CD4-positive, alpha-beta T cell treated with Interleukin-15 for 1 hour (primary cell): Measurements from ENCODE around the gene TECR.

Source experiments
- DNase-seq: peaks from one replicate; pipeline ENCODE4 v3.0.0-alpha.2; 2020

Gene TECR

DNA sequence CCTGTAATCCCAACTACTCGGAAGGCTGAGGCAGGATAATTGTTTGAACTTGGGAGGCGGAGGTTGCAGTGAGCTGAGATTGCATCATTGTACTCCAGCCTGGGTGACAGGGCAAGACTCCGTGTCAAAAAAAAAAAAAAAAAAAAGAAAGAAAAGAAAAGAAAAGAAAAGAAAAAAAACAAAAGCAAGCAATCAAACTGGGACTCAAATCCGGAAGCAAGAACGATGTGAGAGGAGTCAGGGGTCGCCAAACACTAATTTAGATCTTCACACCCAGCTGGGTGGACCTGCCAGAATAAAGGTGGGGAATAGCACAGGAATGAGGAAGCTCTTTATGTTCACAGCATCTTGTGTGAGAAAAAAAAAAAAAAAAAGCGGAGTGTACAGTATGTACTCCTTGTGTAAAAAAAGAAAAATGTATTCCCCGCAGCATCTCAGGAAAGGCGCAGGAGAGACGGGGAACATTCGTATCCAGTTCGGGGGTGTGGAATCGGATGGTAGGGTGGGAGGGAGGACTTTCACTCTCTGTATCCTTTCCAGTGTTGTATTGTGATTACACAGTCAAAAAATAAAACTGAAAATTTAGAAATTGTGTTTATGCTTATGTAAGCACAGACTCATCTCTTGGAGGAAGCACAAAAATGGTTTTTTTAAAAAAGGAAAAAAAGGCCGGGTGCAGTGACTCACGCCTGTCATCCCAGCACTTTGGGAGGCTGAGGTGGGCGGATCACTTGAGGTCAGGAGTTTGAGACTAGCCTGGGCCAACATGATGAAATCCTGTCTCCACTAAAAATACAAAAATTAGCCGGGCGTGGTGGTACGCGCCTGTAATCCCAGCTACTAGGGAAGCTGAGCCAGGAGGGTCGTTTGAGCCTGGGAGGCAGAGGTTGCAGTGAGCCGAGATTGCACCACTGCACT lies 18.8 kb upstream of the TECR start:
- DNase-seq, result peak; percentile 63

DNA sequence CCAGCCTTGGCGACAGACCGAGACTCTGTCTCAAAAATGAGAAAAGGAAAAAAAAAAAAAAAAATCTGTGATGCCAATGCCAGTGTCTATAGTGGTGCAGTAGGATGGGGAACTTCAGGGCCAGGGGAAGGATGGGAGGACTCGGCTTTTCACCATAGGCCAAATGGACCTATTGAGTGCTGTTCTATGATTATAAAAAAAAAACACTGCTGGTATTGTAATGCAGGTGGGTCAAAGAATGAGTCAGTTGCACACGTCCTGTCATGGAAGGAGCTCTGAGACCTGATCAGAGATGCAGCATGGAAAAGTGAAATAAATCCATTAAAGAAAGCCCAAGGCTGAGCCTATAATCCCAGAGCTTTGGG lies 18.2 kb upstream of the TECR start:
- DNase-seq, result no peak

GRCh38 chr19:14512406-14512961 lies 16.9 kb upstream of the TECR start:
- DNase-seq, result peak; percentile 25

DNA sequence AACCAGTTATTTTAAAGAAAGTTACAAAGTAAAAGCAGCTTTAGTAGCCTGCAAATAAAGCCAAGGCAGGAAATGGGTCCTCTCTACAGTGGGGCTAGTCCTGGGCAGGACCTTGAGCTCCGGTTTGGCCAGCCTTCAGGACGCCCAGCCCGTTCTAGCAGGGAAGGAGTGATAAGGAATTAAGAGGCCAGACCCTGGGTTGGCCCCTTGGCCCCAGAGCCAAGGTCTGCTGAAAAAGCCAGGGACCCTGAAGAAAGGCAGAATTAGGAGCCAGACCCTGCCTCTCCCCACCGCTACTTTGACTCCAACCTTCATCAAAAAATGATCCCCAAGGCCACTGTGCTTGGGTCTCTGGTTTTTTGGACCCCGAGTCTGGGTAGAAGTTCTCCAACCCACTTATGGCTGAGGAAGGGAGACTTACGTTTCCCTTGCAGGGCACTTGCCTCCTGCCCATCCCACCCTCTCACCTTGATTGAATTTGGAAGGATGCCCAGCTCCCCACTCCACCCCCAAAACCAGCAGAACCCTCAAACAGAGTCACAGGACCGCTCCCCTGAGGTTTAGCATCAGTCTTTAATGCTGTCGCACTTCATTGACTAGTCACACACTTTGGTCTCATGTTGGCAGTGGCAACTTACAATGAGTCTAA lies 15.1 kb upstream of the TECR start:
- peak; percentile 41 for DNase-seq

DNA sequence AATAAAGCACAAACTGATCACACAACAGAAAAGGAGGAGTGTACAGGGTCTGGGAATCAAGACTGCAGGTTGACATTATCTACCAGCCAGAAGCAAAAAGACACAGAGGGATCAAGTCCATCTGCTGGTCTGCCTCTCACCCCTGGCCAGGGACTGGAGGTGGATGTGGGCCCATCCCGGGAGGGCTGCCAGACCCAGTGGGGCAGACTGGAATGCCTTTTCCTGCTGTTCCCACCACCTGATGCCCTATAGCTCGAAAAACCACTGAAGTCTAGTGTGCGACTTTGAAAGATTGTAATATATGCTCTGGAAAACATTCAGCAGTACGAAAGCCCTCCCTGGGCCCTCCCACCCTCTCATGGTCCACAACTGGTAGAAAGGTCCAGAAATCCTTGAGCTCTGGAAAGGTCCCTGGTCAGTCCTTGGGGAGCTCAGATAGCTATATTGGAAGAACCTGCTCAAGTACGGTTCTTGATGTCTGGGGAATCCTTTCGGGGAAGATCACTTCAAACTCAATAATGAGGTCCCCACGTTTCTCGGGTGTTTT lies 13.8 kb upstream of the TECR start:
- DNase-seq, result no peak

GRCh38 chr19:14516048-14516534 lies 13.3 kb upstream of the TECR start:
- DNase-seq, result no peak

GRCh38 chr19:14516746-14517438 lies 12.5 kb upstream of the TECR start:
- peak; percentile 21 for DNase-seq

- DNase-seq, result no peak
These were observed 12.0 kb upstream of the TECR start for GRCh38 chr19:14517446-14517839.

- DNase-seq, result peak; percentile 82
These were observed 11.4 kb upstream of the TECR start, which contains the start of gene DNAJB1 for GRCh38 chr19:14517840-14518505. TSS of gene DNAJB1 (minus strand) at chr19:14518397. CDS start at chr19:14518349, 48 bp downstream.

DNA sequence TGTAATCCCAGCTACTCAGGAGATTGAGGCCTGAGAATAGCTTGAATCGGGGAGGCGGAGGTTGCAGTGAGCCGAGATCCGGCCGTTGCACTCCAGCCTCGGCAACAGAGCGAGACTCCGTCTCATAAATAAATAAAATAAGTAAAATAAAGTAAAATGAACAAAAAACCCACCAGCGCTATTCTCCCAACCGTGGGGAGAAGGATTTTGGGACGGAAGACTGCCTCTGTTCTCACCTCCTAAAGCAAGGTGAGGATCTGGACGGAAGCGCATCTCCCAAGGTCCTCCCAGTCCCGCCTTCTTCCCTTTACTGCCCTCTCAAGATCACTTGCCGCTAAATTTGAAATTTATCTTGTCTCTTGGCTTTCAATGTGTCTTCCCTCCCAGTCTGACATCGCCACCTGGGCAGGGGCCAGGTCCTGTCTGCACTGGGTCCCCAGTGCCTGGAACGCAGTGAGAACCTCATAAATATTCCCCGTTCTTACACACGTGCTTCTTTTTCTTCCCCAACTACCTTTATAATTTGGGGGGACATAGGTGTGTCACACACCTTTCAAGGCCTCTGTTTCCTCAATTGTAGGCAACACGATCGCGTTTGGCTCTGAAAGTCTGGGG lies 10.0 kb upstream of the TECR start:
- DNase-seq, result no peak

GRCh38 chr19:14519860-14520407 lies 9.5 kb upstream of the TECR start:
- no peak for DNase-seq

- no peak for DNase-seq
These were observed 8.9 kb upstream of the TECR start for GRCh38 chr19:14520543-14520942.

GRCh38 chr19:14525729-14526128 lies 3.7 kb upstream of the TECR start:
- DNase-seq, result no peak

- no peak for DNase-seq
These were observed 3.0 kb upstream of the TECR start for GRCh38 chr19:14526423-14526822.

- no peak for DNase-seq
These were observed 758 bp upstream of the TECR start for GRCh38 chr19:14528419-14529253.

- peak; percentile 46 for DNase-seq
These were observed 583 bp downstream of the TECR start for GRCh38 chr19:14530005-14530348.

DNA sequence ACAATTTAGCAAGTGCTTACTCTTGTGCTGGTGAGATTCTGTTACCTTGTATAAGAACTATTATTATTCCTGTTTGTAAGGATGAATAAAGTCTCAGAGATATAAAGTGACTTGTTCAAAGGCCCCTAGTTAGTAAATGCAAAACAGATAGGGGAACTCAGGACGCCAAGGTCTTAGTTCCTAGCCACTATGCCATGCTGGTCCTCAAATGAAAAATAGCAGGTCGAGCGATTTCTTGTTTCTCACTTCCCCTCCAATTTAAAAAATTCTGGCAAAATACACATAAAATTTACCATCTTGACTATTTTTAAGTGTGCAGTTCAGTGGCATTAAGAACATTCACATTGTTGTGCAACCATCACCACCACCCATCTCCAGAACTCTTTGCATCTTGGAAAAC lies 1.1 kb downstream of the TECR start:
- no peak for DNase-seq

DNA sequence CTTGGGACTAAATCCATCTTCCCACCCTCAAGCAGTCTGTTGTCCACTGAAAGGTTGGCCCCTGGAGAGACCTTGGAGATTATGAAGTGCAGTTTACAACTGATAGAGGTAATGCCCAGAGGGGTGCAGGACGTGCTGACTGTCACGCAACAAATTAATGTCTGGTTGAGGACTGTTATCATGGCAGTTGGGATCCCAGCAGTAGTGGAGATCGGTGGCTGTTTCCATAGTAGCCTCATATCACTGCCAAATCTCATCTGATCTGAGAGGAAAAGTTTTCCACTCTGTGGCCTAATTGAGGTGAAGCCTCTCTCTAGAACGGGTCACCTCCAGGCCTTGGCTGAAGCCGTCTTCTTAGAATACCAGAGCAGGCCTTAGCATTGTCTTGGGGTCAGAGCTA lies 4.1 kb downstream of the TECR start:
- no peak for DNase-seq

DNA sequence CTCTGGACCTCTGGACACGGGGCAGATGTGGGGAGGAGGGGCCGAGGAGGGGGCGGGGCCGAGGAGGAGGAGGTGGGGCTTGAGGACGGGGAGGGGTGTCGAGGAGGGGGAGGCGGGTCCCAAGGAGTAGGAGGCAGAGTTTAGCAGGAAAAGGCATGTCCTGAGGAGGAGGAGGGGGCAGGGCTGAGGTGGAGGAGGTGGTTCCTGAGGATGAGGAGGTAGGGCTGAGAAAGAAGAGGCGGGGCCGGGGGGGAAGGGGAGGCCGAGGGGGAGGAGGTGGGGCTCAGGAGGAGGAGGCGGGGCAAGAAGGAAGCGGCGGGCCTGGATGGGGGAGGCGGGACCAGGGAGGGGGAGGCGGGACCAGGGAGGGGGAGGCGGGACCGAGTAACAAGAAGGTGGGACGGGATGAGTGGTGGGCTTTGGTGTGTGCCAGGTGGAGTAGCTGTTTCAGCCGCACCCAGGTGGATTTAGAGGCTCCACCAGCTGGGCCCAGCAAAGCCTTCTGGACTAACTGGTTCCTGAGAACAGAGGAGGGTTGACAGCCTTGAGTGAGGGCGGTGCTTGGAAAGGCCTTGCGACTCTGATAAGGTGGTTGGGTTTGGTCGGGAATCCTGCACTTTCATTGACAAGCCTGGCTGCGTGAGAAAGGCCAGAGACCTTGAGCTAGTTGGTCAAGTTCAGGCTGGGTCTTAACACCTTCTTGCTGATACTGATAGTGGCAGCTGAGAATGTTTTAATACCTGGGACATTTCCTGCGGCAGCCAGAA lies 7.7 kb downstream of the TECR start:
- peak; percentile 59 for DNase-seq
